ENCODE data around the gene SMIM28.

GRCh38 chr6:138403324-138403800 is 25.7 kb downstream of the SMIM28 start:
- no peak for TF ChIP-seq EZH2 (IDR thresholded peaks at IDR 0.05)
- TF ChIP-seq POLR2AphosphoS5 (IDR thresholded peaks at IDR 0.05; ENCODE audit: borderline replicate concordance, low read depth, low read length) = no peak
- TF ChIP-seq FOXP2 (optimal IDR thresholded peaks at IDR 0.05; ENCODE audit: control extremely low read depth, extremely low read length, insufficient read depth) = no peak

Measured in SK-N-MC (cell line).